Glutamatergic neuron (in vitro differentiated cells): ENCODE results near the gene HNF4A. TPM values are rescaled to one million over a fixed set of nuclear protein-coding genes. Genes with fewer than 3 reads are reported as not detected.

Experiments
- DNase-seq: peaks from one replicate; pipeline ENCODE4 v3.0.0; 2022
- H3K27ac Mint-ChIP-seq: one replicate; pipeline ENCODE4 v1.8.0; 2020; ENCODE audit warnings: mild to moderate bottlenecking, mixed read lengths, inconsistent platforms; ENCODE audit not compliant: unreplicated experiment
- H3K27me3 Mint-ChIP-seq: one replicate; pipeline ENCODE4 v1.8.0; 2020; ENCODE audit warnings: mild to moderate bottlenecking, moderate library complexity, mixed read lengths, inconsistent platforms; ENCODE audit not compliant: unreplicated experiment
- H3K36me3 Mint-ChIP-seq: one replicate; pipeline ENCODE4 v1.8.0; 2020; ENCODE audit warnings: mild to moderate bottlenecking, mixed read lengths, inconsistent platforms; ENCODE audit not compliant: unreplicated experiment
- H3K4me1 Mint-ChIP-seq: one replicate; pipeline ENCODE4 v1.8.0; 2020; ENCODE audit warnings: mild to moderate bottlenecking, low read depth, mixed read lengths, inconsistent platforms; ENCODE audit not compliant: unreplicated experiment
- H3K4me3 Mint-ChIP-seq: one replicate; pipeline ENCODE4 v1.8.0; 2020; ENCODE audit warnings: mild to moderate bottlenecking, mixed read lengths, inconsistent platforms; ENCODE audit not compliant: unreplicated experiment
- H3K9me3 Mint-ChIP-seq: one replicate; pipeline ENCODE4 v1.8.0; 2020; ENCODE audit warnings: mild to moderate bottlenecking, moderate library complexity, mixed read lengths, inconsistent platforms; ENCODE audit not compliant: unreplicated experiment
- total RNA-seq: library from RNA; stranded (reverse); fragmentation: NEBNext Ultra II Directional; extraction: Animal tissue kit (Norgen Biotek cat#: 25700); gene quantifications from one replicate; pipeline ENCODE4 v1.2.1, GENCODE V29; 2021; ENCODE audit not compliant: unreplicated experiment
- TF ChIP-seq, protein P1 (sequence below): fragments of 200-600 bp; sonication (generic); IDR thresholded peaks from one replicate; pipeline ENCODE4 v1.5.0; 2021; ENCODE audit not compliant: partially characterized antibody, unreplicated experiment

Gene HNF4A
- total RNA-seq, 1 donor from 2014 or later = not detected

DNA sequence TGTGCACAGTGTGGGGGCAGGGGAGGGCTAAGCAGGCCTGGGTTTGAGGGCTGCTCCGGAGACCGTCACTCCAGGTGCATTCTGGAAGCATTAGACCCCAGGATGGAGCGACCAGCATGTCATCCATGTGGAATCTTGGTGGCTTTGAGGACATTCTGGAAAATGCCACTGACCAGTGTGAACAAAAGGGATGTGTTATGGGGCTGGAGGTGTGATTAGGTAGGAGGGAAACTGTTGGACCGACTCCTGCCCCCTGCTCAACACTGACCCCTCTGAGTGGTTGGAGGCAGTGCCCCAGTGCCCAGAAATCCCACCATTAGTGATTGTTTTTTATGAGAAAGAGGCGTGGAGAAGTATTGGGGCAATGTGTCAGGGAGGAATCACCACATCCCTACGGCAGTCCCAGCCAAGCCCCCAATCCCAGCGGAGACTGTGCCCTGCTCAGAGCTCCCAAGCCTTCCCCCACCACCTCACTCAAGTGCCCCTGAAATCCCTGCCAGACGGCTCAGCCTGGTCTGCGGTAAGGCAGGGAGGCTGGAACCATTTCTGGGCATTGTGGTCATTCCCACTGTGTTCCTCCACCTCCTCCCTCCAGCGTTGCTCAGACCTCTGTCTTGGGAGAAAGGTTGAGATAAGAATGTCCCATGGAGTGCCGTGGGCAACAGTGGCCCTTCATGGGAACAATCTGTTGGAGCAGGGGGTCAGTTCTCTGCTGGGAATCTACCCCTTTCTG, 76.2 kb downstream of the HNF4A start:
- Mint-ChIP-seq H3K4me1 (no peaks in the 10 kb centered on the region), H3K27ac (no peak overlapping the region), H3K27me3 (peaks cover 6% of the 10 kb centered on the region), H3K36me3 (no peaks in the 10 kb centered on the region), H3K9me3 (peaks cover 2% of the 10 kb centered on the region), H3K4me3 (no peak overlapping the region)
- no peak for DNase-seq
- TF ChIP-seq, protein P1, sequence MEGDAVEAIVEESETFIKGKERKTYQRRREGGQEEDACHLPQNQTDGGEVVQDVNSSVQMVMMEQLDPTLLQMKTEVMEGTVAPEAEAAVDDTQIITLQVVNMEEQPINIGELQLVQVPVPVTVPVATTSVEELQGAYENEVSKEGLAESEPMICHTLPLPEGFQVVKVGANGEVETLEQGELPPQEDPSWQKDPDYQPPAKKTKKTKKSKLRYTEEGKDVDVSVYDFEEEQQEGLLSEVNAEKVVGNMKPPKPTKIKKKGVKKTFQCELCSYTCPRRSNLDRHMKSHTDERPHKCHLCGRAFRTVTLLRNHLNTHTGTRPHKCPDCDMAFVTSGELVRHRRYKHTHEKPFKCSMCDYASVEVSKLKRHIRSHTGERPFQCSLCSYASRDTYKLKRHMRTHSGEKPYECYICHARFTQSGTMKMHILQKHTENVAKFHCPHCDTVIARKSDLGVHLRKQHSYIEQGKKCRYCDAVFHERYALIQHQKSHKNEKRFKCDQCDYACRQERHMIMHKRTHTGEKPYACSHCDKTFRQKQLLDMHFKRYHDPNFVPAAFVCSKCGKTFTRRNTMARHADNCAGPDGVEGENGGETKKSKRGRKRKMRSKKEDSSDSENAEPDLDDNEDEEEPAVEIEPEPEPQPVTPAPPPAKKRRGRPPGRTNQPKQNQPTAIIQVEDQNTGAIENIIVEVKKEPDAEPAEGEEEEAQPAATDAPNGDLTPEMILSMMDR = no peak

DNA sequence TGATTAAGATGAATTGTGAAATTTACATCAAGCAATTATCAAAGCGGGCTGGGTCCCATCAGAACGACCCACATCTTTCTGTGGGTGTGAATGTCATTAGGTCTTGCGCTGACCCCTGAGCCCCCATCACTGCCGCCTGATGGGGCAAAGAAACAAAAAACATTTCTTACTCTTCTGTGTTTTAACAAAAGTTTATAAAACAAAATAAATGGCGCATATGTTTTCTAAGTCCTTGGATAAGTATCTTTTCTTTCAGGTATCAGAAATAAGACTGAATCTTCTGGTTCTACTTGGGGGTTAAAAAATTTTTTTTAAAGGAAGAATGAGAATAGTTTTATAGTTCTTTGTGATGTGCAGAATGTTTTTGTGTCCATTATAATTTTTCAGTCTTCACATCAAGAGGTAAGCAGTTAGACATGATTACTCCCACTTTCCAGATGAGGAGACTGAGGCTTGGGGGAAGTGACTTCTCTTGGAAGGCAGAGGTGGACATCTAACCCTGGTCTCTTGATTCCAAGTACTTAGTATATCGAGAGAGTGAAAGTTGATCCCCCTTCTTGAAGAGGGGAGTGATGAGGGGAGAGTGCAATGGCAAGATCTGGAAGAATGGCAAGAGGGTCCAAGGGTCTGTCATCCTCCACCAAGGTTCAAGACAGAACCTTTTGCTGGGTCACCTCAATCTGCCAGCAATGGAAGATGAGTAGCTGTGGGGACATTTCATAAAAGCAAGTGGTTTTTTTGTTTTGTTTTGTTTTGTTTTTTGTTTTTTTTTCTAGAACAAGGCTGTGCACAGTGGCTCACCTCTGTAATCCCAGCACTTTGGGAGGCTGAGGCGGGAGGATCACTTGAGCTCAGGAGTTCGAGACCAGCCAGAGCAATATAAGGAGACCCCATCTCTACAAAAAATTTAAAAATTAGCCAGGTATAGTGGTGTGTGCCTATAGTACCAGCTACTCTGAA, 77.4 kb downstream of the HNF4A start:
- DNase-seq = no peak
- Mint-ChIP-seq H3K4me1 (no peaks in the 10 kb centered on the region), H3K27me3 (peaks cover 4% of the 10 kb centered on the region), H3K27ac (no peak overlapping the region), H3K9me3 (peaks cover 2% of the 10 kb centered on the region), H3K4me3 (no peak overlapping the region), H3K36me3 (no peaks in the 10 kb centered on the region)
- TF ChIP-seq, protein P1 = no peak

GRCh38 chr20:44433751-44434538, 78.4 kb downstream of the HNF4A start:
- H3K27me3 Mint-ChIP-seq = no peaks in the 10 kb centered on the region
- H3K27ac Mint-ChIP-seq = no peak overlapping the region
- TF ChIP-seq, protein P1 = no peak
- no peak overlapping the region for H3K4me3 Mint-ChIP-seq
- peaks cover 2% of the 10 kb centered on the region for H3K9me3 Mint-ChIP-seq
- DNase-seq = no peak
- H3K4me1 Mint-ChIP-seq = no peaks in the 10 kb centered on the region
- no peaks in the 10 kb centered on the region for H3K36me3 Mint-ChIP-seq

GRCh38 chr20:44435630-44436335, 80.3 kb downstream of the HNF4A start:
- Mint-ChIP-seq H3K27me3 (peaks cover 2% of the 10 kb centered on the region), H3K4me1 (no peaks in the 10 kb centered on the region), H3K27ac (no peak overlapping the region), H3K4me3 (no peak overlapping the region), H3K36me3 (no peaks in the 10 kb centered on the region), H3K9me3 (peaks cover 3% of the 10 kb centered on the region)
- no peak for DNase-seq
- TF ChIP-seq, protein P1 = no peak
